ENCODE measurements around the gene OR10A4.

DNA sequence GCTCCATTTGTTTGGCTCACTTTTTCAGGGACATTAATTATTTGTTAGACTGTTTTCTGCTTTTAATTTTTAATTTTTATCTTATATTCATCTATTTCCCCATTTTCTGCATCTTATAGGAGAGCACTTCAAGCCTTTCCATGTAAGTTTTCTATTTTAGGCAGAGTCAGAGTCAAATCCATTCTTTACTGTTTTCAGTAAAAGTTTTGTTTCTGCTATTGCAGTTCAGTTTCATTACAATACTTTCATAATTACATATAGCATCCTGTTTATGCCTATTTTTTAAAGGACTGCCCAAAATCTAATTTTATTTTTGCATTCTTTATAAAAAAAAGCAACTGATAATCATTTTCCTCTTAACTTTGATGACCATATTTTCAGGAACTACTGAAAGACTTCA lies 34.7 kb upstream of the OR10A4 start:
- TF ChIP-seq, protein P1, sequence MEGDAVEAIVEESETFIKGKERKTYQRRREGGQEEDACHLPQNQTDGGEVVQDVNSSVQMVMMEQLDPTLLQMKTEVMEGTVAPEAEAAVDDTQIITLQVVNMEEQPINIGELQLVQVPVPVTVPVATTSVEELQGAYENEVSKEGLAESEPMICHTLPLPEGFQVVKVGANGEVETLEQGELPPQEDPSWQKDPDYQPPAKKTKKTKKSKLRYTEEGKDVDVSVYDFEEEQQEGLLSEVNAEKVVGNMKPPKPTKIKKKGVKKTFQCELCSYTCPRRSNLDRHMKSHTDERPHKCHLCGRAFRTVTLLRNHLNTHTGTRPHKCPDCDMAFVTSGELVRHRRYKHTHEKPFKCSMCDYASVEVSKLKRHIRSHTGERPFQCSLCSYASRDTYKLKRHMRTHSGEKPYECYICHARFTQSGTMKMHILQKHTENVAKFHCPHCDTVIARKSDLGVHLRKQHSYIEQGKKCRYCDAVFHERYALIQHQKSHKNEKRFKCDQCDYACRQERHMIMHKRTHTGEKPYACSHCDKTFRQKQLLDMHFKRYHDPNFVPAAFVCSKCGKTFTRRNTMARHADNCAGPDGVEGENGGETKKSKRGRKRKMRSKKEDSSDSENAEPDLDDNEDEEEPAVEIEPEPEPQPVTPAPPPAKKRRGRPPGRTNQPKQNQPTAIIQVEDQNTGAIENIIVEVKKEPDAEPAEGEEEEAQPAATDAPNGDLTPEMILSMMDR (IDR thresholded peaks at IDR 0.05; ENCODE audit: low read depth, low read length), result no peak
- TF ChIP-seq EZH2phosphoT487 (IDR thresholded peaks at IDR 0.05; ENCODE audit: low read depth), result no peak
